Heart left ventricle (tissue), 16 donors: Measurements from ENCODE around the gene HSD17B10. TPM values are rescaled to one million over a fixed set of nuclear protein-coding genes. Genes with fewer than 3 reads are reported as not detected.

Source experiments
- ATAC-seq, 4 donors: fragments of 200-7000 bp; cut with Tn5 transposase; one replicate each; pipeline ENCODE4 v1.9.1; 2020 to 2022; ENCODE audit warnings: moderate library complexity in 4 of 4, mild to moderate bottlenecking in 3 of 4, moderate number of reproducible peaks in 1 of 4
- DNase-seq, 5 donors: peaks; one replicate each; pipeline ENCODE4 v3.0.0-alpha.2; 2020
- H3K27ac ChIP-seq, 12 donors: fragments of 200-600 bp; sonication (generic) in 4 of 12; one replicate each; pipeline versions ENCODE4 v1.5.0 to v1.8.0; 2016 to 2022; ENCODE audit warnings: mild to moderate bottlenecking in 2 of 12
- H3K27me3 ChIP-seq, 9 donors: fragments of 200-600 bp; sonication (generic) in 2 of 9; one replicate each; pipeline versions ENCODE4 v1.5.1 to v1.8.0; 2016 to 2022; ENCODE audit warnings: mild to moderate bottlenecking in 3 of 9
- H3K36me3 ChIP-seq, 9 donors: fragments of 200-600 bp; sonication (generic) in 2 of 9; one replicate each; pipeline versions ENCODE4 v1.5.0 to v1.8.0; 2018 to 2022; ENCODE audit warnings: mild to moderate bottlenecking in 2 of 9
- H3K4me1 ChIP-seq, 12 donors: fragments of 200-600 bp; sonication (generic) in 4 of 12; one replicate each; pipeline versions ENCODE4 v1.5.0 to v1.8.0; 2016 to 2022; ENCODE audit warnings: mild to moderate bottlenecking in 3 of 12
- H3K4me3 ChIP-seq, 12 donors: fragments of 200-600 bp; sonication (generic) in 4 of 12; one replicate each; pipeline versions ENCODE4 v1.5.0 to v1.8.0; 2017 to 2022; ENCODE audit warnings: mild to moderate bottlenecking in 9 of 12, moderate library complexity in 4 of 12
- H3K9me3 ChIP-seq, 12 donors: fragments of 200-600 bp; sonication (generic) in 4 of 12; one replicate each; pipeline versions ENCODE4 v1.5.0 to v1.8.0; 2016 to 2022; ENCODE audit warnings: mild to moderate bottlenecking in 1 of 12
- CTCF ChIP-seq, 12 donors: fragments of 200-600 bp; sonication (generic) in 4 of 12; IDR thresholded peaks; one replicate each; pipeline versions ENCODE4 v1.5.0 to v1.8.0; 2018 to 2022; ENCODE audit warnings: antibody characterized with exemption in 12 of 12, mild to moderate bottlenecking in 5 of 12
- POLR2A ChIP-seq, 2 donors: fragments of 450-650 bp; IDR thresholded peaks; one replicate each; pipeline ENCODE4 v1.6.1; 2017; ENCODE audit warnings: antibody characterized with exemption in 2 of 2, mild to moderate bottlenecking in 2 of 2, moderate library complexity in 2 of 2
- WGBS, 4 donors: extraction: QIAGEN DNeasy Blood & Tissue Kit in 2 of 4; methylation state at CpG; one replicate each; pipeline versions ENCODE4 v1.1.5 to v1.1.7; 2013 to 2018; 5-methylcytosine and 5-hydroxymethylcytosine counted together
- intact Hi-C, 10 donors: fragments of 100-400 bp; cut with DNase I; formaldehyde crosslinking; loops; one replicate each; pipeline versions ENCODE4 v1.11.1 to v1.14.2; 2022
- long read RNA-seq, 3 donors: library from polyadenylated mRNA; unstranded; transcript quantifications; one replicate each; pipeline ENCODE4 v2.0.0, GENCODE V29; 2020 to 2021
- polyA plus RNA-seq, 2 donors: library from polyadenylated mRNA; stranded (reverse); fragments of 200-250 nt; gene quantifications; one replicate each; pipeline ENCODE4 v1.2.3, GENCODE V29; 2013
- total RNA-seq, 9 donors: library from RNA; depleted of rRNA in 2 of 9; stranded (reverse); fragments of >200 nt in 2 of 9; fragmentation: NEBNext Ultra II Directional in 3 of 9; extraction: Animal tissue kit (Norgen Biotek cat#: 25700) in 3 of 9; gene quantifications; one replicate each; pipeline versions ENCODE4 v1.1.0 to v1.2.4, GENCODE V29; 2016 to 2023
- donor health status: ischemic (EF 13 %, LVEDD 7.1; RV severe dilation, severe dysfunction).
- donor health status: healthy with polysubstance abuse.
- donor health status: DM: no; HTN: yes; CAD: no.
- donor health status: DM: no; HTN: no; CAD: no.
- donor health status: ischemic (EF 25% LVEDD 6.9; RV normal size, moderate dysfunction).
- donor health status: ischemic (EF 25% LVEDD 5.7; RV mildly dilated, moderate dysfunction).
- donor health status: healthy.
- donor health status: DM: yes; HTN: yes; CAD: no.
- donor health status: ischemic (EF 35%, LVEDD 5.7; RV mildly dilated, moderate dysfunction).
- donor health status: nonischemic (EF 11% LVEDD 7.7; RV severe dilation, severe dysfunction).
- donor health status: DM: yes; HTN: yes; CAD: no.
- donor health status: PGD.
- donor health status: ischemic (EF 29% LVEDD 5.4; RV normal size, mild dysfunction).
- donor health status: nonischemic (EF 23%, LVEDD 6.1; RV moderate dilation, normal function).

The HSD17B10 gene
- total RNA-seq (100 to 1,000 TPM in 3 of 9 donors, 10 to 100 TPM in 6; 49.7 to 118 (median 93.2) TPM), polyA plus RNA-seq (100 to 1,000 TPM in 1 of 2 donors, 10 to 100 TPM in 1; 94.3 to 169 TPM)
- long read RNA-seq, donor 1, transcript HSD17B10-201 (6 exons, 960 nt), result major isoform, 20 of 26 reads
- long read RNA-seq, donor 1, partial matches to known transcripts, result 4 of 26 reads
- long read RNA-seq, donor 1, other reads (novel, unspliced or antisense), result 1 of 26 reads
- long read RNA-seq, donor 2, transcript HSD17B10-201 (6 exons, 960 nt), result major isoform, 16 of 21 reads
- long read RNA-seq, donor 2, partial matches to known transcripts, result 4 of 21 reads
- long read RNA-seq, donor 2, other reads (novel, unspliced or antisense), result 0 of 21 reads
- long read RNA-seq, donor 3, transcript HSD17B10-201 (6 exons, 960 nt), result major isoform, 22 of 26 reads
- long read RNA-seq, donor 3, partial matches to known transcripts, result 2 of 26 reads
- long read RNA-seq, donor 3, other reads (novel, unspliced or antisense), result 2 of 26 reads

GRCh38 chrX:53433651-53434639, at the start of gene HSD17B10:
Gene HSD17B10, minus strand, starts transcription at chrX:53434370. Its CDS starts 25 bp downstream, at chrX:53434345.
- TF ChIP-seq CTCF (IDR thresholded peaks at IDR 0.05) (no peak), POLR2A (IDR thresholded peaks at IDR 0.05) (peak in 1 of 2 donors; percentile 44)
- peaks cover 0 to 19% (median 0%) of the 10 kb centered on the region in 9 donors for H3K27me3 ChIP-seq
- ATAC-seq (peak; percentile 97 to 100 (median 98)), DNase-seq (peak; percentile 90 to 94 (median 92))
- H3K4me1 ChIP-seq, result peaks cover 0 to 19% (median 4%) of the 10 kb centered on the region in 12 donors
- H3K9me3 ChIP-seq, result no peaks in the 10 kb centered on the region
- peak within 1 kb of the TSS in 10 of 12 donors; percentile 53 to 83 (median 72) for H3K27ac ChIP-seq
- peak within 1 kb of the TSS; percentile 36 to 87 (median 66) for H3K4me3 ChIP-seq
- peaks cover 0 to 33% (median 17%) of the 10 kb centered on the region in 9 donors for H3K36me3 ChIP-seq
- intact Hi-C loops, result loop anchor here in 4 of 10 donors (1.0 to 10.0 kb wide), 4 partner anchors 12 to 149 kb away; partner anchors contain the start of genes IQSEC2 (in 2 of the 4), RIBC1 (in 1 of the 4) and SMC1A (in 1 of the 4)
- 3 to 46% (median 16%) methylated on average over 43 to 61 of the region's 61 CpGs for WGBS, 4 donors

GRCh38 chrX:53483416-53483815, 49.2 kb upstream of the HSD17B10 start:
- no peak for TF ChIP-seq CTCF (IDR thresholded peaks at IDR 0.05)
- peaks cover 0 to 34% (median 0%) of the 10 kb centered on the region in 9 donors for H3K27me3 ChIP-seq
- no peaks in the 10 kb centered on the region for H3K4me1 ChIP-seq
- no peak overlapping the region for H3K27ac ChIP-seq
- peaks cover 0 to 16% (median 0%) of the 10 kb centered on the region in 12 donors for H3K9me3 ChIP-seq
- no peak overlapping the region for H3K4me3 ChIP-seq
- WGBS, 4 donors, result 55 to 76% (median 70%) methylated on average over 2 of the region's 2 CpGs
- intact Hi-C loops, result no loop called here
- no peaks in the 10 kb centered on the region for H3K36me3 ChIP-seq
- DNase-seq (no peak), ATAC-seq (no peak)

GRCh38 chrX:53481816-53482465, 47.8 kb upstream of the HSD17B10 start:
- DNase-seq (peak in 2 of 5 donors; percentile 7 to 18), ATAC-seq (peak in 1 of 4 donors; percentile 61)
- 39 to 47% (median 43%) methylated on average over 2 of the region's 2 CpGs for WGBS, 4 donors
- Histone ChIP-seq H3K27ac (no peak overlapping the region), H3K4me3 (no peak overlapping the region), H3K4me1 (no peaks in the 10 kb centered on the region), H3K36me3 (no peaks in the 10 kb centered on the region), H3K9me3 (peaks cover 0 to 16% (median 0%) of the 10 kb centered on the region in 12 donors), H3K27me3 (peaks cover 0 to 38% (median 0%) of the 10 kb centered on the region in 9 donors)
- intact Hi-C loops, result no loop called here
- TF ChIP-seq POLR2A (IDR thresholded peaks at IDR 0.05), result no peak
- peak in 11 of 12 donors; percentile 20 to 60 (median 43) for TF ChIP-seq CTCF (IDR thresholded peaks at IDR 0.05)
